H1 (cell line): ENCODE results near the gene ETV1. TPM values are rescaled to one million over a fixed set of nuclear protein-coding genes. Genes with fewer than 3 reads are reported as not detected.

Experiments
- CHD7 ChIP-seq: fragments of 300-600 bp; sonication (generic); IDR thresholded peaks from 2 replicates; pipeline ENCODE4 v1.7.1; 2012; ENCODE audit warnings: low read length, moderate library complexity, mild to moderate bottlenecking, inconsistent platforms; ENCODE audit not compliant: insufficient replicate concordance
- polyA plus RNA-seq, 7 experiments: library from polyadenylated mRNA; depleted of rRNA in 3 of 7; stranded (reverse) in 5 of 7; unstranded in 2 of 7; fragments of >200 nt in 5 of 7; fragments of 200-250 nt in 2 of 7; gene quantifications; 1 replicate in 5 of 7; 2 replicates in 1 of 7; 4 replicates in 1 of 7; pipeline versions ENCODE4 v1.2.1 to v1.2.3, GENCODE V29; 2011 to 2013; ENCODE audit warnings: missing spikeins in 2 of 7, mixed read lengths in 2 of 7
- total RNA-seq: library from RNA; stranded (reverse); fragmentation: NEBNext Ultra II Directional; extraction: Animal tissue kit (Norgen Biotek cat#: 25700); gene quantifications from 2 replicates; pipeline ENCODE4 v1.2.1, GENCODE V29; 2021

ETV1 gene
- total and polyA plus RNA-seq, 2 of the 8 experiments (the other 6 are each of a cell fraction or from before 2014, with no cell fraction given) = 58.3 to 91.2 TPM

- no peak for TF ChIP-seq CHD7
Observed at GRCh38 chr7:13898957-13899670, 90.4 kb downstream of the ETV1 start (continued).
